SK-N-MC (cell line): ENCODE measurements around the gene EFCC1.
"Not testable (repeated sequence)": the region's sequence is repeated elsewhere in the genome, so short reads cannot be mapped to it uniquely, and the experiment has no call there.

ENCODE experiments used
- DNase-seq: peaks from one replicate; pipeline ENCODE4 v3.0.0-alpha.2; 2011; ENCODE audit warnings: low read depth, low spot score
- H3K27ac ChIP-seq: fragments of 200-600 bp; sonication (generic); 2 replicates; pipeline ENCODE4 v1.5.1; 2016; ENCODE audit warnings: mixed run types
- H3K36me3 ChIP-seq: fragments of 200-600 bp; sonication (generic); 2 replicates; pipeline ENCODE4 v1.6.1; 2017; ENCODE audit warnings: antibody characterized with exemption, low read length, mixed read lengths; ENCODE audit not compliant: insufficient read depth
- H3K4me3 ChIP-seq: fragments of 200-600 bp; sonication (generic); 2 replicates; pipeline ENCODE4 v1.5.1; 2016
- H3K9ac ChIP-seq: fragments of 200-600 bp; sonication (generic); 2 replicates; pipeline ENCODE4 v1.8.0; 2017; ENCODE audit warnings: mixed run types, mixed read lengths; ENCODE audit not compliant: insufficient read length
- H3K9me3 ChIP-seq: fragments of 200-600 bp; sonication (generic); 2 replicates; pipeline ENCODE4 v1.6.1; 2017; ENCODE audit warnings: low read depth, mild to moderate bottlenecking, antibody characterized with exemption, low read length, moderate library complexity, mixed read lengths
- EZH2 ChIP-seq: fragments of 200-600 bp; sonication (generic); IDR thresholded peaks from one replicate; pipeline ENCODE4 v1.6.1; 2017; ENCODE audit warnings: antibody characterized with exemption
- FOXP2 ChIP-seq: optimal IDR thresholded peaks from 2 replicates; pipeline ENCODE3; 2011; ENCODE audit warnings: mild to moderate bottlenecking, moderate library complexity; ENCODE audit not compliant: insufficient read depth; ENCODE audit errors: extremely low read length, control extremely low read depth
- POLR2AphosphoS5 ChIP-seq: IDR thresholded peaks from 2 replicates; pipeline ENCODE4 v1.6.1; 2012; ENCODE audit warnings: mild to moderate bottlenecking, low read depth, low read length, borderline replicate concordance

The EFCC1 gene

GRCh38 chr3:129065016-129065719 is 64.1 kb downstream of the EFCC1 start:
- DNase-seq = no peak
- H3K9ac ChIP-seq = no peak overlapping the region
- no peak overlapping the region for H3K27ac ChIP-seq
- no peak overlapping the region for H3K4me3 ChIP-seq
- TF ChIP-seq FOXP2 = no peak
- TF ChIP-seq EZH2 = no peak
- TF ChIP-seq POLR2AphosphoS5 = no peak
- H3K9me3 ChIP-seq = no peaks in the 10 kb centered on the region
- H3K36me3 ChIP-seq = no peaks in the 10 kb centered on the region

GRCh38 chr3:129065720-129066073 is 64.6 kb downstream of the EFCC1 start:
- no peak for DNase-seq
- TF ChIP-seq POLR2AphosphoS5 (no peak), EZH2 (no peak), FOXP2 (no peak)
- no peak overlapping the region for H3K27ac ChIP-seq
- no peak overlapping the region for H3K4me3 ChIP-seq
- H3K9ac ChIP-seq = no peak overlapping the region
- H3K36me3 ChIP-seq = no peaks in the 10 kb centered on the region
- H3K9me3 ChIP-seq = no peaks in the 10 kb centered on the region

DNA sequence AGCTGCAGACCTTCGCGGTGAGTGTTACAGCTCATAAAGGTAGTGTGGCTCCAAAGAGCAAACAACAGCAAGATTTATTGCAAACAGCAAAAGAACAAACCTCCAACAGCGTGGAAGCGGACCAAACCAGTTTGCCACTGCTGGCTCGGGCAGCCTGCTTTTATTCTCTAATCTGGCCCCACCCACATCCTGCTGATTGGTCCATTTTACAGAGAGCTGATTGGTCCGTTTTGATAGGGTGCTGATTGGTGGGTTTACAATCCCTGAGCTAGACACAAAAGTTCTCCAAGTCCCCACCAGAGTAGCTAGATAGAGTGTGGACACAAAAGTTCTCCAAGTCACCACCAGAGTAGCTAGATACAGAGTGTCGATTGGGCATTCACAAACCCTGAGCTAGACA is 66.6 kb downstream of the EFCC1 start:
- not testable (repeated sequence) for H3K27ac ChIP-seq, H3K36me3 ChIP-seq, DNase-seq, H3K4me3 ChIP-seq, H3K9me3 ChIP-seq, H3K9ac ChIP-seq

GRCh38 chr3:129068291-129068886 is 67.3 kb downstream of the EFCC1 start:
- TF ChIP-seq EZH2 (no peak), POLR2AphosphoS5 (no peak), FOXP2 (no peak)
- no peak overlapping the region for H3K4me3 ChIP-seq
- H3K9ac ChIP-seq = no peak overlapping the region
- H3K36me3 ChIP-seq = no peaks in the 10 kb centered on the region
- H3K27ac ChIP-seq = no peak overlapping the region
- DNase-seq = no peak
- H3K9me3 ChIP-seq = no peaks in the 10 kb centered on the region

DNA sequence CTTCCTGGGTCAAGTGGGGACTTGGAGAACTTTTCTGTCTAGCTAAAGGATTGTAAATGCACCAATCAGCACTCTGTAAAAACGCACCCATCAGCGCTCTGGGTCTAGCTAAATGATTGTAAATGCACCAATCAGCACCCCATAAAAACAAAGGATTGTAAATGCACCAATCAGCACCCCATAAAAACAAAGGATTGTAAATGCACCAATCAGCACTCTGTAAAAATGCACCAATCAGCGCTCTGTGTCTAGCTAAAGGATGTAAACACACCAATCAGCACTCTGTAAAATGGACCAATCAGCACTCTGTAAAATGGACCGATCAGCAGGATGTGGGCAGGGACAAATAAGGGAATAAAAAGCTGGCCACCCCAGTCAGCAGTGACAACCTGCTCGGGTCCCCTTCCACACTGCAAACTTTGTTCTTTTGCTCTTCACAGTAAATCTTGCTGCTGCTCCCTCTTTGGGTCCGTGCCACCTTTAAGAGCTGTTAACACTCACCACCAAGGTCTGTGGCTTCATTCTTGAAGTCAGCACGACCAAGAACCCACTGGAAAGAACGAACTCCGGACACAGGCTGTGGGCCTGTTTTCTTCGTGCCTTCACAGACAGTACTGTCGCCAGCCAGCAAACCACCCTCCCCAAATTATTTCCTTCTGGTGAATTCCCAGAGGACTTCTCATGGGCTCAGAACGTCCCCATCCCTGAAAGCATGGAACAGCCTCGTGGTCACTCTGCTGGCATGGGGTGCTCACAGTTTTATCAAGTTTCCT is 68.4 kb downstream of the EFCC1 start:
- H3K36me3 ChIP-seq, H3K9me3 ChIP-seq, H3K4me3 ChIP-seq, DNase-seq, H3K27ac ChIP-seq, H3K9ac ChIP-seq: not testable (repeated sequence)

DNA sequence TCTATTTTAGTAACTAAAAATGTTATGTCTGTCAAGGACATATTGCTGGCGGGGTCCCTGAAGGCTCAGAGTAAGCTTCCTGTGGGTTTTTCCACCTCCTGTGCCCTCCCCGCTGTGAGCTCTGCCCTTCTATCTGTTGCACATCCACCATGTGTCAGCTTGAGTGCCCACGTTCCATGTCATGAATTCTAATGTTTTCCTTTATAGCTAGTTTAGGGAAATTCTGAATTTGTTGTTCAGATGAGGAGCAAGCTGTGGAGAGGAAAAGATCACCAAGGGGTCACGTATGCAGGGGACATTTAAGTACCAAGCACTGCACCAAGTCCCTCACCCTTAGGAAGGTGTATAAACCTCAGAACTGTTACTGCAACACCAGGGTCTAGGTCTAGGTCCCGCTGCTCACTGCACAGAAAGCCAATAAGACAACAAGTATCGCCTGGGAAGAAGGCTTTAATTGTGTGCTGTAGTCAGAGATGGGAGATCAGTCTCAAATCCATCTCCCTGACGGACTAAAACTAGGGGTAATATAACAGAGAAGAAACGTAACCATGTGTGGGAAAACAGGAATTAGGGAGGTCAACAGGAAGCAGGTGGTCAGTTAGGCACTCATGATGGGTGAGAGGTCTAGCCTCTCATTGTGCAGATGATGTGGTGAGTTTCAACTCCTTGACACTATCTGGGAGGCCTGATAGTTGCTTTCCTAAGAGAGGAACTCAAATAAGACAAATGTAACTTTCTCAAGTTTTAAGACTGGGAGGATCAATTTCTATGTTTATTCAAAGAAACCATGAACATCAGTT is 69.2 kb downstream of the EFCC1 start:
- H3K27ac ChIP-seq = no peak overlapping the region
- no peak overlapping the region for H3K4me3 ChIP-seq
- TF ChIP-seq POLR2AphosphoS5 (no peak), EZH2 (no peak), FOXP2 (no peak)
- no peak overlapping the region for H3K9ac ChIP-seq
- H3K9me3 ChIP-seq = no peaks in the 10 kb centered on the region
- DNase-seq = no peak
- H3K36me3 ChIP-seq = no peaks in the 10 kb centered on the region

DNA sequence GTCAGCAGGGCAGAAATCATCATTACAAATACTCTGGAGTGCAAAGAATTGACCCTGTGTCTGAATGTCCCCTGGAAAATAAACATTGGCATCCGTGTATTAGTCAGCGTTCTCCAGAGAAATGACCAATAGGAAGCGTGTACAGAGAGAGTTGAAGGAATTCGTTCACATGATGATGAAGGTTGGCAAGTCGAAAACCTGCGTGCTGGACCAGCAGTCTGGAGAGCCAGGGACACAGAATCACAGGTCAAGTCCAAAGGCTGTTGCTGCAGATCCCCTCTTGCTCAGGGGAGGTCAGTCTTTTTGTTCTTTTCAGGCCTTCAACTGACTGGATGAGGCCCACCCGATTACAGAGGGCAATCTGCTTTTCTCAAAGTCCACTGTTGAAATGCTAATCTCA is 76.1 kb downstream of the EFCC1 start:
- Histone ChIP-seq H3K27ac (no peak overlapping the region), H3K9ac (no peak overlapping the region), H3K4me3 (no peak overlapping the region), H3K36me3 (no peaks in the 10 kb centered on the region), H3K9me3 (no peaks in the 10 kb centered on the region)
- TF ChIP-seq FOXP2 (no peak), POLR2AphosphoS5 (no peak), EZH2 (no peak)
- DNase-seq = no peak

DNA sequence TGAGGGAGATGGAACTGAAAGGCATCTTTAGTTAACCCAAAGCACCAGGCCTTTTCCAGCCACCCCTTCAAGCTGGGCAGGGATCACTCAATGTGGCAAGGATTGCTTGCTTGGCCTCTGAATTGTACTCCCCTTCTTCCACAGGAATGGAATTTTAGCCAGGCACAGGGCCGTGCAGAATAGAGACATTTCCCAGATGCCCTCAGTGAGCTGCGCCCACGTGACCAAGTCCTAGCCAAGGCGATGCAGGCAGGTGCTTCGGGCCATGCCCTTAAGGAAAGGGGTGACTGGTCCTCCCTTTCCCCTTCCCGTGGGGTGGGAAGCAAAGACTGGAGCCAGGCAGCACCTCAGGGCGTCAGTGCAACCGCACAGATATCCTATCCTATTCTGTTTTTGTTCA is 77.4 kb downstream of the EFCC1 start:
- Histone ChIP-seq H3K9me3 (no peaks in the 10 kb centered on the region), H3K9ac (no peak overlapping the region), H3K27ac (no peak overlapping the region), H3K36me3 (no peaks in the 10 kb centered on the region), H3K4me3 (no peak overlapping the region)
- TF ChIP-seq POLR2AphosphoS5 = no peak
- TF ChIP-seq FOXP2 = no peak
- TF ChIP-seq EZH2 = no peak
- DNase-seq = no peak

DNA sequence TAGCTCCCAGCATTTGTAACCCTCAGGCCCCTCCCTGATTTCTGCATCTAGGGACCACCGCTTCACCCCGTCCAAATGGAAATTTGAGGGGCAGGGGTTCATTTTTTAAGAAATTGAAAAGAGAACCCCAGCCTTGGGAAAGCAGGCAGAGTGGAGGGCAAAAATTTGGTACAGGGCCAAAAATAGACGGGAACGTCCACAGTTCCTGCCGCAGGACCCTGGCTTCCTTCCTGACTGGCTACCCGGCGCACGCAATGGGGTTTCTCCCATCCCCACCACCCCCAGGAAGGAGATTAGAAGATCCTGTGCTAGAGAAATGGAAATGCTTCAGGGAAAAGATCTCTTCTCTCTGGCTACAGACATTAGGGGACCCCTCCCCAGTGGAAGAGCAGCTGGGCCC is 80.4 kb downstream of the EFCC1 start:
- H3K9me3 ChIP-seq = no peaks in the 10 kb centered on the region
- no peak overlapping the region for H3K27ac ChIP-seq
- H3K4me3 ChIP-seq = no peak overlapping the region
- no peak for TF ChIP-seq POLR2AphosphoS5
- TF ChIP-seq FOXP2 = no peak
- no peak for TF ChIP-seq EZH2
- DNase-seq = no peak
- H3K36me3 ChIP-seq = no peaks in the 10 kb centered on the region
- H3K9ac ChIP-seq = no peak overlapping the region
